NCI-H446 (cell line): Measurements from ENCODE around the gene LRRN2.

Experiments used
- DNase-seq, 2 experiments: peaks; one replicate each; lab custom pipeline; 2025; lab: John Stamatoyannopoulos, UW

The LRRN2 gene

DNA sequence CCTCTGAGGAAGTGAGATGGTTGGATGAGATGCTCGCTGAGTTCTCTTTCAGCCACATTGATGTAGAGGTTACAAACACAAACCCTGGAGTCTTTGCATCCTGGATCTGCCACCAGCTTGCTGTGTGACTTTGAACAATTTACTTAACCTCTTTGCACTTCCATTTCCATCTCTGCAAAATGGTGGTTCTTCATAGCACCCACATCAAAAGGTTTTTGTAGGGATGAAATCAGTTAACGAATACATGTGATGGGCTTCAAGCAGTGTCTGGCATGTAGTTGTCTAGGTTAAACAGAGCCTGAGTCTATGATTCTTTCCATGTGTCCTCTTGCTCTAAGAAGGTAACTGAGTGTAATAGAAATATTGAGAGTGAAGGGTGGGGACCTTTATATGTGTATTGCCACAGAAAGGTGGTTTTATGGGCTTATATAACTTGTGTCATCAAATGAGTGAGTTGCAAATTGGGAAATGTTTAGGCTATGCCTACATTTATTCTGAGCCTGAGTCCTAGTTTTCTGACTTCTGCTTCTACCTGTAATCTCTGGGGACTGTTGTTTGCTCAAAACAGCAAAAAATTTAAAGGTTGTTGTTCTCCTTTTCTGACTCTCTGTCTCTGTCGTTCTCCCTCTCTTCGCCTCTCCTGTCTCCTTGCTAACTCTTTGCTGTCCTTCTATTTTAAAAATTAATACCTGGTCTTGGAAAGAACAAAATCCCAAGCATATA lies 27.3 kb upstream of the LRRN2 start:
- no peak for DNase-seq

DNA sequence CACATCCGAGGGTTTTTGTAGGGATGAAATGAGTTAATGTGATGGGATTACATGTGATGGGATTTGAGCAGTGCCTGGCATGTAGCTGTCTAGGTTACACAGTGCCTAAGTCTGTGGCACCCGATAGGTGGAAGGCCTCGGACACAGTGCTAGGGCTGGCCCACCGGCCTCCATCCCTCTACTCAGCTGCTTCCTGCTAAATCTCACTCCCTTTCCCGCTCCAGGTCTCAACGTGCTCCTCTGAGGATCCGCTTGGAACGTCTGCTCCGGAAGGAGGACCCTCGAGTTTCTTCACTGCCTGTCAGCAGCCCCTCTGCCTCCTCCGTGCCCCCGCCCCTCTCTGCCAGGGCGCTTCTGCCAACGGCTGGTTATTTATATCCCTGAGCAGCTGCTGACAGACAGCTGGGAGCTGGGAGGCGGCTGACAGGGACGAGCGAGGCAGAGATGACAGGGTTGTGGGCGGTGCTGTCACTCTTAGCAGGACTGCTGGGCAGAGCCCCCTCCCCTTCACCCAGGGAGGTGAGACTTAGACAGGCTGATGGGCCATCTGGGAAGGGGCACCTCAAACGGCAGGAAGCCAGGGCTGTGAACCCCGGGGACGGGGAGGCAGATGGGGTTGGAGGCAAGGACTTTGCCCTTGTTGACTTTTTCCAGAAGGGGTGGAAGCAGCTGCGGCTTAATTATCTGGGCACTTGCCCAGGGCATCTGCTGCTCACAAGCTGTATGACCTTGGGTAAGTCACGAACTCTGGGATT lies 26.6 kb upstream of the LRRN2 start:
- DNase-seq = peak; percentile 91 to 93

DNA sequence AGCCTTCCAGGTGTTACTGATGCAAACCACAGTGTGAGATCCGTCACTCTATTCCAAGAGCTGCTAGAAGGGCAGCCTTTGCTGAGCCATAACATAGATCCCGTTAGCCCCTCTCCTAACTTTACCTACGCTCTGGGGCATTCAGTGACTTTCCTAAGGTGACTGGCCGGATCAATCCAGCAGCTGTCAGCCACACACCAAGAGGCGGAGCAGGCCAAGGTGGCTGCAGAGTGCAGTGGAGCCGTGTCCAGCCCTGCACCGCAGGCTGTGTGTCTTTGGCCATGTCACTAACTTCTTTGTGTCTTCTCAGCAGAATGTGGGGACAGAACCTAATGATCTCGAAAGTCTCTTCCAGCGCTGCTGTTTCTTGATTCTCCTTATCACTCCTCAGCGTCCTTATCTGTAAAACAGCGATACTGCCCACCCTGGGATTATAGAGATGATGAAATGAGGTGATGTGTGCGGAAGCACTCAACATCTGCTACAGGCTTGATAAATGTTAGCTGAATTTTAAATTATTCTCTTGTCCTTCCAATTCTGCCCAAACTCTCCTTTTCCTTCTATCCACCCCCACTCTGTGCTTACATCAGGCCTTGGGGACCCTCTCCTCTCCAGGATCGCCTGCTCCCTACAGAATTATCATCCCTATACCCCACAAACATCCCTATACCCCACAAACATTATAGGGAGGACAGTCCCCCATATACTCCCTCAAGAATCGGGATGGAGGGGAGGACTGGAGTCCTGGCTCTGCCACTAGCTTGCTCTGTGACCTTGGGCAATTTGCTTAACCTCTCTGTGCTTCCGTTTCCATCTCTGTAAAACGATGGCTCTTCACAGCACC lies 25.8 kb upstream of the LRRN2 start:
- DNase-seq = no peak

DNA sequence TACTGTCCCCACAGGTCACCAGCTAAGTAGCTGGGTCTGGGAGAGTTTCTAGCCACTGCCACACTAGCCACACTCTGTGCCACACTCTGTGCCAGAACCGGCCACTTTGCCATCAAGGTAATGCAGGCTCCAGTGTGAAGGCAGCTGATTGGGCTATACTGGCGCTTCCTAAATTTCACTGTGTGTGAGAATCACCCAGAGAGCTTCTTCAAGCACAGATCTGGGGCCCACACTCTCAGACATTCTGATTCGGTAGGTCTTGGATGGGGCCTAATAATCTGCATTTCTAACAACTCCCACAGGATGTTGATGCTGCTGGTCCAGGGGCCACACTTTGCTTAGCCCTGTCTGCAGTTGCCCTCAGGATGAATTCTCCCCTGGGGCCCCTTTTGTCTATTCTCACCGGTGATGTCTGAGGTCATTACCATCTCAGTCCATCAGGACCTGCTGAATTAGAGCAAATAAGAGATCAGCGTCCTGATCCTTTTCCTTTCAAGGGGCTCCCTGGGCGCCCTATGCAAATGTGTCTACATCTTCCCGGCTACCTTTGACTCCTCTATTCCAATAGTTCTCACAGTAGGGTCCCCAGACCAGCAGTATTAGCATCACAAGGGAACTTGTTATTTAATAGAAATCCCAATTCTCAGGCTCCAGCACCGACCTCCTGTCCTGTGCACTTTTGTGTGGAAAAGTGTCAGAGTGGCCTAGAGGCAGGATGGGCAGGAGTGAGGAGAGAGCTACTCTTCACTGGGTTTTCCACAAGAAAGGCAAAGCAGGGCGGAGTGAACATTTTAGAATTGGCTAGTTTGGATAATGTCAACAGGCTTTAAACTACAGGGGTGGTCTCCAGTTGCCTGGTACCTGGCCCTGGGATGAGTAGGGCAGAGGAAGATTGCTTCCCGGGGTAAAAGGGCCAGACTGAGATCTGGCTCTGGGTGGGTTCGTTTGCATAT lies 24.7 kb upstream of the LRRN2 start:
- no peak for DNase-seq

DNA sequence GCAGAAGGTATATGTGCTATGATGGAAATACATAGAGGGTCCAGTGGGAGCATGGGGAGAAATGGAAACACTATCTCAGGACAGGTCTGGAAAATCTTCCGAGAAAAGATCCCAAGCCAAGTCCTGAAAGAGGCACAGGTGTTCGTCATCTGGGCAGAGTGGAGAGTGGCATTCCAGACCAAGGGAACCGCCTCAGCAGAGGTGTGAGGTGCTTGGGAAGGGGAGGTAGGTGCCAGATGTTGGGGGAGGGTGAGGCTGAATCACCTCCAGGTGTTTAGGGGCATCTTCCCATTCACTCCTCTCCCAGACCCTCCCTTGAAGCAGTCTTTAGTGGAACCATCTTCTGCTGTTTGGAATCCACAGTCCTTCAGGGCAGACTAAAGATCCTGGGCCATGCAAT lies 23.5 kb upstream of the LRRN2 start:
- no peak for DNase-seq

DNA sequence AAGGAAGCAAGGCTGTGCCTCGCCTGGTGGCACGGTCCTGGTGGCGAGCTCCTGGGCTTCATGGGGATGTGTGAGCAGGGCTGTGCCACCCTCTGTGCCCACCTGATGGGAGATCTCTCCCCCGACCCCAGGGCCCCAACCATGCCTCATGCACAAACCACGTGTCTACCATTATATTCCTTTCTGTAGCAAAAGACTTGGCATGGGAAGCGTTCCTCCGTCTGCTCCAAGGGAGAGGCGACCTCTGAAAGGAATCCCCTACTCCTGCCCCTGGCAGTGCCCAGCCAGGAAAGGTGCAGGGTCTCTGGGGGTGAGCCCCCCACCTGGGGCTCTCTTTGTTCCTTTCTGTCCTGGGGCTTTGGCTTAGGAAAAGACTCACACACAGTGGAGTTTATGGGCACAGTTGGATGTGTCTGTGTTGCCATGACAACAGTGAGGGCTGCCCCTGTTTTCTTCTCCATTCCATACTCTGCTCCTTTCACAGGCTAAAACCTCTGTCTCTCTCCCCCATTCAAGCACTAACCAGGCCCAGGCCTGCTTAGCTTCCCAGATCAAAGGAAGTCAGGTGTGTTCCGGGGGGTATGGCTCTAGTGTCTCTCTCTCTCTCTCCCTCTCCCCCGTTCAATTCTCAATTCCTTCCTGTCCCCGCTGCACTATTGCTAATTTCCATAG lies 21.4 kb upstream of the LRRN2 start:
- peak in 1 of 2 experiments; percentile 40 for DNase-seq

DNA sequence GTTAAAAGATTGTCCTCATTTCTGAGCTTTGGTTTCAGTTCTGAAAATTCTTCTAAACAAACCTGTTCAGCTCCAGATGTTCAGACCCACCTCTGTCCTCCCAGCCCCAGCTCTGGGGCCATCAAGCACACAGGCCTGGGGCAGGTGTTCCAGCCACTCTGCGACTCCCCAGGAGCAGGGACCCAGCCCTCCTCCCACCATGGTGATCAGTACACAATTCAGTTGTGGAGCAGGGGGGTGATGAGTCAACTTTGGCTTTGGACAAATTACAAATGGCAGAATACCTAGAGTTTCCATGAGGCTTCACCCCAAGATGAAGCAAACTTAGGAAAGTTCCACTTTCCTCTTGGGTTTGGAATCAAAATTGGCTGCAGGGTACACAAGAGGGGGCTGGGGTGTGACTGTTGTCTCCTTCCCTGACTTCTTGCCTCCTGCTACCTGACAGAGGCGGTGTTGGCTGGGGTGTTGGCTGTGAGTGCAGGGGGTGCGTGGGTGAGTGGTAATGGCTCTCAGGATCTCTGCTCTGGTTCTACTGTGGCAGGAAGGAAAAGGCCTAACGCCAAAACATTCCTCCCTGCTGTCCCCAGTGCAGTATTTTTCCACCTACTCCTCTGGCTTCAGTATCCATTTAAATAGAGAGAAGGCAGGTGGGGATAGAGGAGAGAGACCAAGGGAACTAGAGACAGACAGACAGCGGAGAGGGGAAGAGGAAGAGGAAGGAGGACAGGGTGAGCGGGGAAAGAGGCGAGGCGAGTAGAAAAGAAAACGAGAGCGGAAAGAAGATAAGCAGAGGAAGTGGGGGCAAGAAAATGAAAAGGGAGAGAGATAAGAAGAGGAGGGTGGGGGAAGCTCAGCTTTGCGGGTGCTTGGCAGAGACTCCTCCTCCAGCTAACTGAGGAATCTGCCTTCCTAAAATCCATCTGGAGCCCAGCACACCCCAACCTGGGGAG lies 20.6 kb upstream of the LRRN2 start:
- DNase-seq = no peak

DNA sequence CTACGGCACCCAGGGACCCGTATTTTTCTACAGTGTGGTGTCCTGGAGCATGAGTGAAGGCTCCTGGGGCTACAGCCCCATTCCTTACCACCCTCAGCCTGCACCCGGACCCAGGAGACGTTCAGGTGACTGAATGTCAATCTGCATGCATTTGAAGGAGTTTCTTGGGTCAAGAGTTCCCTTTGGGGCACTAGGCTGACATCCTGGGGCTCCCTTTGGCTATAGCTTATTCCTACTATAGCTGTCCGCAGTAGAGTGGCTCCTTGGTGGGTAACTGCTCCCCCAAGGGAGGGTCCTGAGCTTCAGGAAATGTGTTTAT lies 19.9 kb upstream of the LRRN2 start:
- no peak for DNase-seq

DNA sequence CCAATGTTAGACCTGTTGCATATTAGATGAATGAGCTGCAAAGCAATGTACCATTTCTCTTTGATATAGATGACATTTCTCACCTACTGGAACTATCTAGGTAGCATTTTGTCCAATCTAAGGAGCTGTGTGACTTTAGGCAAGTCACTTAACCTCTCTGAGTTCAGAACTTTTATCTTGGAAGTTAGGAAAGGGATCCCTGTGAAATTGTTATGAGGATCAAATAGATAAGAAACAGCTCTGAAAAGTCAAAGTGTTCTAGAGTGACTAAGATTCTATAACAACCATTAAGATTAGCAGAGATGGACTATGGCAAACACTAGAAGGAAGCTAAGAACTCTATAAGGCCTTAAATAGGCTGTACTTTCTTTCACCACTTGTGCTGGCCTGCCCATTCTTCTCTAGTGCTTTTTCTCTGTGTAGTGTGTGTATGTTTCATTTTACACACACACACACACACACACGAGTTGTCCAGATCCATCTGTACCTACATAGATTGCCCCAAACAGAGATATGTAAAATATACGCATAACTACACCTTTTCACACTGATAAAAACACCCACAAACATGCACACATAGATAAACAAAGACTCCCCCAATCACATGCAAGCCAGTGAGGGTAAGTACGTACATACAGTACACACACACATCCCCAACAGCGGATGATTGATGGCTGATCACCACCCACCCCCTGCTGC lies 19.4 kb upstream of the LRRN2 start:
- no peak for DNase-seq

DNA sequence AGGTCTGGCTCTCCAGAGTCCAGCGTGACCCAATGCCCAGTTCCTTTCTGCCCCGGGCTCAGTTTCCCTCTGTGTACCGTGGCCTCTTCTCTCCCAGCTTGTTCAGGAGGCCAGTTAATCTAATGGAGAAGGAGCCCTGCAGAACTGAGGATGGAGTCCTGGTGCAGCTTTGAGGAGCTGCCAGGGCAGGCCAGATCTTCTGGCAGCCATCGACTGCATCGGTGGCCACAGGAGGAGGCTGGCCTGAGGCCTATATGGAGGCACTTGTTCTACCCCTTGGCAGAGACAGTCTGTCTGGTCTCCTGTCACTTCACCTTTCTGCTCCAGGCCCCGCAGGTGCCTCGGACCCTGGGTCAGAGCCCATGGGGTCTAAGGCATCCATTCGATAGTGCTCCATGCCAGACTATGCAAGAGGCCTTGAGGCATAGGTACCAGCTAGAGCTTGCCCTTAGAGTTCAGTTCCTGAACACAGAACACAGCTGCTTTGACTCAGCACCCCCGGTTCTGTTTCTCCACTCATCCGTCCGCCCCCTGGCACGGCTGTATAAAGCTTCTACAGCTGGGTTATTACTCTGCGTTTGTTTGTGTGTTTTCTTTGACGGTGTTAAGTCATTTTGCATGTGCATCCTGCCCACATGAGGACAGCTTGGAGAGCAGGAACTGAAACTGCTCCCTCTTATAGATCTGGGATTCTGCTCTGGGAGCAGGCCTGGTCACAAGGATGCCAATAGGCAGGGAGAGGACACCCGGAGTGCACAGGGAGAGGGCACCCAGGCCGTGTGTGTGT lies 18.5 kb upstream of the LRRN2 start:
- no peak for DNase-seq

DNA sequence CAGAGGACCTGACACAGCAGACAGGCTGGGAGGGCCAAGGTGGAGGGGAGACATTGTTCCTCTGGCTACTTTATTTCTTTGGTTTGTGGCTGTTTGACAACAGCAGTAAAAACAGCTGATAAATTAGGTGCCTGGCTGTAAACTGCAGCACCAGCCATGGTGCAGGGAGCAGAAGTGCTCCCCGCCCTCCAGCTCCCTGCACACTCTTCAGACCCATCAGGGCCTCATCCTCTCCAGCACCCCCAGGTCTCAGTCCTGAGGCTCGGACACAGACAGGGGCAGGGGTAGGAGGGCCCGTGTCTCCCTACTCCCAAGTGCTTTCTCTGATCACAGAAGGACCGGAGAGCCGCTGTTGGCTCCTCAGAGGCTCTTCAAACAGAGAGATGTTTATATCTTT lies 17.7 kb upstream of the LRRN2 start:
- DNase-seq = no peak

DNA sequence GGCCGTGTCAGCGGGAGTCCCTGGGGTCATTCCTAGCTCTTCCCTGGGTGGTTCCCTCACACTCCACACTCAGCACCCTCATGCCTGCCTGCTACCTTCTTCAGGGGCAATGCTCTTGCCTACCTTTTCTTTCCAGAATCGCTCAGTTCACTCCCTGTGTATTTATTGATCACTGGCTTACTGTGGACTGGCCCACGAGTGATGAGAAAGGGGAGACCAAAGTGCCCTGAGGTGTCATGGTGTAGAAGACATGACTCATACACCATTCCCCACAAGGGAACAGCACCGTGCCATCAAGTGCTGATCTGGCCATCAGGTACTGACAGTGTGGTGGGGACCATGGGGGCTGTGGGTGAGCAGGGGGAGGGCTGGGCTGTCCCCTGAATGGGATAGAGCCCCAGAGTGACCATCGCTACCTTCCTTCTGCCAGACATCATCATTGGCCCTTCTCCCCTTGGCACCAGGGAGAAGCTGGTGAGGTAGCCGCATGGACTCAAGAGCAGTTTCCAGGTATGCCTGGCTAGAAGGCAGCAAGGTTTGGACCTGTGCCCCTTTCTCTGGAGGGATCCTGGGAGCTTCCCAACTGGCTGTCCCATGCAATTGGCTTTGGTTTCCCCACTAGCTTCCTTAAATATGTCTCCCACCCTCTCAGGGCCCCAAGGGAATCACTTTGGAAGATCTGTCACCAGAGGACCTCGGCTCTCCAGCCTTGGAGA lies 17.2 kb upstream of the LRRN2 start:
- DNase-seq = peak in 1 of 2 experiments; percentile 23

DNA sequence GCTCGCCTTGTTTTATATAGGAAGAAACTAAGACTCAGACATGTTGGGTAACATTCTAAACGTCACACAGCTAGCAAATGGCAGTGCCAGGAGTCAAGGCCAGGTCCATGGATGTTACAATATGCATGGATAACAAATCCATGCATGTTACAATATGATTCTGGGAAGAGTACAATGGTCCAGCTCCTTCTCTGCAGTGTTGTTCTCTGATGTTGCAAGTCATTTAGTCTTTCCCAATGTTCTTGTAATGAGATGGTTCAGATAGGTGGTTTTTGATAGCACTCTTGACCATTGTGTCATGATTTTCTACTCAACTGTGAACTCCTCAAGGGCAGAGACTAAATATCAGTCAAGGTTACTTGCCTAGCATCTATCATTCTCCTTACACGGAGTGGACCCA lies 15.7 kb upstream of the LRRN2 start:
- DNase-seq = no peak

DNA sequence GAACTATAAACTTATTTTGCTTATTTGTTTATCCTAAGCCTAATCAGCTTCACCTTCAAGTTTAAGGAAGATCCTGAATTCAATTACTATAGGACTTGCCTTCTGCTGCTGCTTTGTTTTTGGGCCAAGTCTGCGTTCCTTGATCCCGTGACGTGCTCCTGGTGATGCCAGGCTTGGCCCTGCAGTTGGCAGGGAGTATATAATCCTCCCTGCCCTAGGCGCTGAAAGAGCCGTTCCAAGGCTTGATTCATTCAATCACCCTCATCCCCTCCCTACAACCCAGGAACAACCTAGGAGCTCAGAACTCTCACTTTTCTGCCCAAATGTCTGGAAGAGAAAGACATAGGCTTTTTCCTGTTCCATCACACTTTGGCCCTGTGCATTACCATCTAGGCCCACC lies 12.4 kb upstream of the LRRN2 start:
- DNase-seq = peak; percentile 93 to 97

DNA sequence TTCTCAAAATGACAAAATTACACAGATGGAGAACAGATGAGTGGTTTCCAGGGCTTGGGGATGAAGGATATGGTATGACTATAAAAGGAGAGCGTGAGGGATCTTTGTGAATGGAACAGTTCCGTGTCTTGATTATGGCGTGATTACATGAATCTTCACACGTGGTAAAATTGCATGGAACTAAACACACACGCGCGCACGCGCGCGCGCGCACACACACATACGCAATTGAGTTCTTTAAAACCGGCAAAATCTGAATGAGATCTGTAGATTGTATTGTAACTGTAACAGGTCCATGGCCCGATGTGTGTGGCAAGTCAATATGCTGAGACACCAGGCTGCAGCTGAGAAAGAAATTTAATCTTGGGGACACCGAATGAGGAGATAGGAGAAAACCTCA lies 11.1 kb upstream of the LRRN2 start:
- DNase-seq = no peak

DNA sequence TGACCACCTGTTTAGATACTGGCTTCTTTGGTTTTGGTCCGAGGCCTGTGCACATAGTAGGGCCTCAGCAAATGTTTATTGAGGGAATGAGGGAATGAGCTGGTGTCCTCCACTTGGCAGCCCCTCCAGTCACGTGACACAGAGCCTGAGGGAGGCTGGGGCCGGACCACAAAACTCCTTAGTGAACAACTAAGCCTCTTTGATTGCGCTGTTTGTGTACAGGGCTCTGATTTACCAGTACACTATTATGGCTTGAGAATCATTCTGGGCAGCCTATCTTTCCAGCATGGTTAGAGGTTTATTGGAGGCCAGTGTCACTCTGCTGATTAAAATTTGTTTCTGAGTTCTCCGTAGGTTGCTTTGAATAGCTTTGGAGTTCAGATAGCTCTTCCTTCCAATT lies 10.2 kb upstream of the LRRN2 start:
- DNase-seq = no peak

DNA sequence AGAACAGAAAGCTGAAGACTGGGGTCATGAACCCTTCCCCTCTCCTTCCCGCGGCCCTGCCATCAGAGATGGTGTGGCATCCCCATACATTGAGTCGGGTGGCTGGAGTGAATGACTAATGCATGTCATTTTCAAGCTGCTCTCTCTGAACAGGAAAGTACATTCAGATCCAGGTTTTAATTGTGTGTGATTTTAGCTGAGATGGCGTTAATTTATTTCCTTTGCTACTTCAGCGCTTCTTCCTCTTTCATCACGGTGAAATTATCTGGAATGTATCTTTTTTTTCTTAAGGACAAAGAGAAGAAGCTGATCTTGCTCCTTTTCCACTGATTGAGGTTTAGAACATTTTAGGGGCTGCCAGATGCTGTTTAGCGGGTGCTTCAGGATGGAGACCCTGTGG lies 8.6 kb upstream of the LRRN2 start:
- DNase-seq = no peak

DNA sequence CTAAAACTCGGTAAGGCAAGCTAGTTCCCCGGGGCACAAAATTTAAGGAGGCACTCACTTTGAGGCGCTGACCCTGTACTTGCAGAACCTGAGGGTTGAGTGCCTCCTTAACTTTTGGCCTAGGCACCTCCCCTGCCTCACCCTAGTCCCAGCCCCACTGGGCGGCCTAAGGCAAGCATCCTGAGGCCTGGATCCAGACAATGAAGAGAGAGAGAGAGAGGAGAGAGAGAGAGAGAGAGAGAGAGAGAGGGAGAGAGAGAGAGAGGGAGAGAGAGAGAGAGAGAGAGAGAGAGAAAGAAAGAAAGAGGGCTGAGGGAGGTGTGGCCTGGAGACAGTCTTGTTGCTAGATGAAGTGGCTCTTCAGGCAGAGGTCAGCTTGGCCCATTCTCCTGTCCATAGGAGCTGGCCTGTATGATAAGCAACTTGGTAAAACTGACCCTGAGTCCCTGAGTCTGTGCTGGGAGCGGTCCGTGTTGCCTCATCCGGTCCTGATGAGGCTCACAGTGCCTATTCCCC lies 7.4 kb upstream of the LRRN2 start:
- DNase-seq = no peak
